Spleen (tissue), 7 donors: Measurements from ENCODE around the gene GLIS1.

ENCODE experiments used
- POLR2A ChIP-seq, 3 donors: fragments of 450-650 bp; IDR thresholded peaks; one replicate each; pipeline ENCODE4 v1.5.1; 2017; ENCODE audit warnings: antibody characterized with exemption in 3 of 3, mild to moderate bottlenecking in 1 of 3
- TF ChIP-seq, protein P1 (sequence below), 11 experiments: fragments of 200-600 bp in 7 of 11; fragments of 450-650 bp in 4 of 11; sonication (generic) in 4 of 11; IDR thresholded peaks in 8 of 11; conservative IDR thresholded peaks in 3 of 11; 1 replicate in 7 of 11; 2 replicates in 4 of 11; pipeline versions ENCODE4 v1.4.0 to v1.8.0; 2016 to 2021; ENCODE audit warnings: antibody characterized with exemption in 11 of 11, inconsistent platforms in 4 of 11, mild to moderate bottlenecking in 1 of 11
- donor health status: DM: no; HTN: no; CAD: no; lungs with moderate emphysema.
- donor health status: DM: no; HTN: no; CAD: no.
- donor health status: DM: no; HTN: no; CAD: no.

GRCh38 chr1:53769184-53769583 lies 30.2 kb upstream of the GLIS1 start:
- TF ChIP-seq, protein P1, sequence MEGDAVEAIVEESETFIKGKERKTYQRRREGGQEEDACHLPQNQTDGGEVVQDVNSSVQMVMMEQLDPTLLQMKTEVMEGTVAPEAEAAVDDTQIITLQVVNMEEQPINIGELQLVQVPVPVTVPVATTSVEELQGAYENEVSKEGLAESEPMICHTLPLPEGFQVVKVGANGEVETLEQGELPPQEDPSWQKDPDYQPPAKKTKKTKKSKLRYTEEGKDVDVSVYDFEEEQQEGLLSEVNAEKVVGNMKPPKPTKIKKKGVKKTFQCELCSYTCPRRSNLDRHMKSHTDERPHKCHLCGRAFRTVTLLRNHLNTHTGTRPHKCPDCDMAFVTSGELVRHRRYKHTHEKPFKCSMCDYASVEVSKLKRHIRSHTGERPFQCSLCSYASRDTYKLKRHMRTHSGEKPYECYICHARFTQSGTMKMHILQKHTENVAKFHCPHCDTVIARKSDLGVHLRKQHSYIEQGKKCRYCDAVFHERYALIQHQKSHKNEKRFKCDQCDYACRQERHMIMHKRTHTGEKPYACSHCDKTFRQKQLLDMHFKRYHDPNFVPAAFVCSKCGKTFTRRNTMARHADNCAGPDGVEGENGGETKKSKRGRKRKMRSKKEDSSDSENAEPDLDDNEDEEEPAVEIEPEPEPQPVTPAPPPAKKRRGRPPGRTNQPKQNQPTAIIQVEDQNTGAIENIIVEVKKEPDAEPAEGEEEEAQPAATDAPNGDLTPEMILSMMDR (IDR thresholded peaks at IDR 0.05 in 8 of 11, conservative IDR thresholded peaks at IDR 0.05 in 3 of 11): no peak
- TF ChIP-seq POLR2A (IDR thresholded peaks at IDR 0.05): no peak
